ENCODE data around the gene BRD2.

BRD2 gene

GRCh38 chr6:33007831-33008400, 39.5 kb downstream of the BRD2 start:
- no peak for TF ChIP-seq SIN3A (IDR thresholded peaks at IDR 0.05; ENCODE audit: borderline replicate concordance, insufficient read depth, low read length)
- TF ChIP-seq REST (IDR thresholded peaks at IDR 0.05; ENCODE audit: insufficient read depth in 1 of 2, low read depth in 2 of 2, low read length in 2 of 2): no peak
- TF ChIP-seq FOXP2 (optimal IDR thresholded peaks at IDR 0.05; ENCODE audit: borderline replicate concordance, extremely low read depth, extremely low read length, insufficient read depth): no peak
- TF ChIP-seq TAF1 (IDR thresholded peaks at IDR 0.05; ENCODE audit: borderline replicate concordance, insufficient read depth, low read length): no peak
- no peak for TF ChIP-seq POLR2AphosphoS5 (IDR thresholded peaks at IDR 0.05; ENCODE audit: low read depth, low read length)

- no peak for TF ChIP-seq REST (IDR thresholded peaks at IDR 0.05; ENCODE audit: insufficient read depth in 1 of 2, low read depth in 2 of 2, low read length in 2 of 2)
- no peak for TF ChIP-seq TAF1 (IDR thresholded peaks at IDR 0.05; ENCODE audit: borderline replicate concordance, insufficient read depth, low read length)
- TF ChIP-seq SIN3A (IDR thresholded peaks at IDR 0.05; ENCODE audit: borderline replicate concordance, insufficient read depth, low read length): no peak
- TF ChIP-seq FOXP2 (optimal IDR thresholded peaks at IDR 0.05; ENCODE audit: borderline replicate concordance, extremely low read depth, extremely low read length, insufficient read depth): no peak
- no peak for TF ChIP-seq POLR2AphosphoS5 (IDR thresholded peaks at IDR 0.05; ENCODE audit: low read depth, low read length)
Measured at GRCh38 chr6:33008944-33009861, 40.8 kb downstream of the BRD2 start, which contains the start of gene HLA-DOA. TSS of gene HLA-DOA (minus strand) at chr6:33009591.

GRCh38 chr6:33010356-33010755, 42.0 kb downstream of the BRD2 start:
- TF ChIP-seq SIN3A (IDR thresholded peaks at IDR 0.05; ENCODE audit: borderline replicate concordance, insufficient read depth, low read length) (no peak), TAF1 (IDR thresholded peaks at IDR 0.05; ENCODE audit: borderline replicate concordance, insufficient read depth, low read length) (no peak), FOXP2 (optimal IDR thresholded peaks at IDR 0.05; ENCODE audit: borderline replicate concordance, extremely low read depth, extremely low read length, insufficient read depth) (no peak), REST (IDR thresholded peaks at IDR 0.05; ENCODE audit: insufficient read depth in 1 of 2, low read depth in 2 of 2, low read length in 2 of 2) (no peak), POLR2AphosphoS5 (IDR thresholded peaks at IDR 0.05; ENCODE audit: low read depth, low read length) (no peak)

GRCh38 chr6:33013608-33014007, 45.2 kb downstream of the BRD2 start:
- no peak for TF ChIP-seq FOXP2 (optimal IDR thresholded peaks at IDR 0.05; ENCODE audit: borderline replicate concordance, extremely low read depth, extremely low read length, insufficient read depth)
- no peak for TF ChIP-seq REST (IDR thresholded peaks at IDR 0.05; ENCODE audit: insufficient read depth in 1 of 2, low read depth in 2 of 2, low read length in 2 of 2)
- no peak for TF ChIP-seq SIN3A (IDR thresholded peaks at IDR 0.05; ENCODE audit: borderline replicate concordance, insufficient read depth, low read length)
- TF ChIP-seq POLR2AphosphoS5 (IDR thresholded peaks at IDR 0.05; ENCODE audit: low read depth, low read length): no peak
- TF ChIP-seq TAF1 (IDR thresholded peaks at IDR 0.05; ENCODE audit: borderline replicate concordance, insufficient read depth, low read length): no peak
